Measurements from ENCODE around the gene TIPARP.

The TIPARP gene, protein sequence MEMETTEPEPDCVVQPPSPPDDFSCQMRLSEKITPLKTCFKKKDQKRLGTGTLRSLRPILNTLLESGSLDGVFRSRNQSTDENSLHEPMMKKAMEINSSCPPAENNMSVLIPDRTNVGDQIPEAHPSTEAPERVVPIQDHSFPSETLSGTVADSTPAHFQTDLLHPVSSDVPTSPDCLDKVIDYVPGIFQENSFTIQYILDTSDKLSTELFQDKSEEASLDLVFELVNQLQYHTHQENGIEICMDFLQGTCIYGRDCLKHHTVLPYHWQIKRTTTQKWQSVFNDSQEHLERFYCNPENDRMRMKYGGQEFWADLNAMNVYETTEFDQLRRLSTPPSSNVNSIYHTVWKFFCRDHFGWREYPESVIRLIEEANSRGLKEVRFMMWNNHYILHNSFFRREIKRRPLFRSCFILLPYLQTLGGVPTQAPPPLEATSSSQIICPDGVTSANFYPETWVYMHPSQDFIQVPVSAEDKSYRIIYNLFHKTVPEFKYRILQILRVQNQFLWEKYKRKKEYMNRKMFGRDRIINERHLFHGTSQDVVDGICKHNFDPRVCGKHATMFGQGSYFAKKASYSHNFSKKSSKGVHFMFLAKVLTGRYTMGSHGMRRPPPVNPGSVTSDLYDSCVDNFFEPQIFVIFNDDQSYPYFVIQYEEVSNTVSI

GRCh38 chr3:156674046-156674910 lies at the start of gene TIPARP:
TSS of gene TIPARP (plus strand) at chr3:156674590. CDS start at chr3:156677698, 3,108 bp downstream.
- peak; percentile 98 for DNase-seq (ENCODE audit: low spot score)

GRCh38 chr3:156626104-156626503 lies 48.3 kb upstream of the TIPARP start:
- peak; percentile 88 for DNase-seq (ENCODE audit: low spot score)

- DNase-seq (ENCODE audit: low spot score) = peak; percentile 55
Observed at GRCh38 chr3:156627946-156628569, 46.3 kb upstream of the TIPARP start.

DNA sequence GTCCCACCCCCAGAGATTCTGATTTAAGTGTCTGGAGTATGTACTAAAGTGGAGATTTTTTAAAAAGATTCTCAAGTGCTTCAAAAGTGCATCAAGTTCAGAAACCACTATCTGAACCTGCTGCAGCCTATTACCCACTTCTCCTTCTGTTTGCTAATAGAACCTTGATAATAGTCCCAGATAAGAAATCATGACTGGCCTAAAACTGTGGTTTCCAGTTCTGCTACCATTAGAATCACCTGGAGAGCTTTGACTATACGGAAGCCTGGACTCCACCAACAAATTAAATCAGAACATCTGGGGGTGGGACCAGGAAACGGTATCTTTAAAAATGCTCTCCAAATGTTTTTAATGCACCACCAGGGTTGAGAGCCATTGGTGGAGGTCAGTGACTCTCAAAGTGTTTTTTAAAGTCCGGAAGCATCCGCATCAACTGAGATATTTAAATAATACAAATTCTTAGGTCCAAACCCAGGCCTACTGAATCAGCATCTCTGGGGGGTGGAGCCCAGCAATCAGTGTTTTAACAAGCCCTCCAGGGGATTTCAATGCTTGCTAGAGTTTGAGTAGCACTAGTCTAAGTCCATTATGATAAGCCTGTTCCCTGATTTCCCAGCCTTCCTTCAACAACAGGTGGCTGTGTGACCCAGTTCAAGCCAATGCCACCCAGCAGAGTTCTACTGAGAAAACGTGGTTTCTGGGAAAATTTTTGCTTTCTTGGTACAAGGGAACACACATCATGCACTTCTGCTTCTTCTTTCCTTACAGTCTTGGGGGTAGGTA lies 45.4 kb upstream of the TIPARP start:
- DNase-seq (ENCODE audit: low spot score) = no peak

DNA sequence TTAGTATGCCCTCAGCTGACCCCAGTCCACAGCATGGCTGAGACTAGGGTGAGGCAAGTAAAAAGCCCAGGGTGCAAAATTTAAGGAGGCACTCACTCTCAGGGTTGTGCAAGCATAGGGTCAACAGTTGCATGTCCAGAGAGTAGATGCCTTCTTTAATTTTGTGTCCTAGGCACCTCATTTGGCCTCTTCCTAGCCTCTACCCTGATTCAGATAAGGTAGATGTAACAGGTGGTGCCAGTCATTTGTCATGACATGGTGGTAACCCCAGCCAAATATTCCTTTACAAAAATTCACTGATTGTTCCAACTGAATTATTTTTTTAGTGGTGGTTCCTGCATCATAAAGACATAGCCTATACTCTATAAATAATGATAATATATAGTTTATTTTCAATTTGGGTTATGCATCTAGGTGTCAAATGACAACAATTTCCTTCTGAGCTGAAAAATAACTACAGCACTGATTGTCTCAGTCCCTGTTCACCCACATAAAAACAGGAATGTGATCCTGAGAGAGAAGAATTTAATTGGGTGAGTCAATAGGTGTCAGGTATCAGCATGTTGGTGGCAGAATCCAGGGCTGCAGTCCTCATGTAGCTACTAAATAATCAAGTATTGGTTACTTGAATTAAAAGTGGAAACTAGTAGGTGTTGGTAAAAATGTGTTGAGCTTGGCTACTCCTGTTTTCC lies 44.2 kb upstream of the TIPARP start:
- DNase-seq (ENCODE audit: low spot score) = peak; percentile 75

DNA sequence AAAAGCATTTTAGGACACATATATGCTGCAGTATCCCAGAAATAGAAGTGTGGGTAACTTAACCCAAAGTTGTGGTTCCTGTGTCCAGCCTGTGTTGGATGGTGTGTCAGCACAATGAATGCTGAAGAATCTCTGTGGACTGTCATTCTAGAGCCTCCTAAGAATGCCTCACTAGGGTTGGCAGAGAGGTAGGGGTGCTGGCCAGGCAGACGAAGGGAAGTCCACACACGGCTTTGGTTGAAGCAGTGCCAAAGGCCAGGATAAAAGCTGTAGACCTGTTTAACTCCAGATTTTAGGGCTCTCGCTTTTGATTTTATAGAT lies 43.7 kb upstream of the TIPARP start:
- no peak for DNase-seq (ENCODE audit: low spot score)

DNA sequence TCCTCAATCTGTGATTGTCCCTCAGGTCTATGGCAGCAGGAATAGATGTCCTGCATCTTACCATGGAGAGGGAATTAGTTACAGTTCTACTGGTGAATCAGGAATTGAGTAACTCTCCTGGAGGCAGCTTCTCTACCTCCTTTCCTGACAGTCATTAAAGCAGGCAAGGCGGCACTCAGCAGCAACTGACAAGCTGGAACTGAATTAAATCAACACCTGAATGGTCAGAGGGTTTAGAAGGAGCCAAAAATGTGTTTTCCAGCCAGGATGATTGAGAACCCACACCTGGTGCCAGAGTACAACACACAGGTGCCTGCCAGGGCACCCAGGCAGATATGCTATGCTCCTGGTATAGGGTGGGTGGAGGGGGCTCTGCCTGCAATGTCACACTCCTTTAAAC lies 43.1 kb upstream of the TIPARP start:
- DNase-seq (ENCODE audit: low spot score) = peak; percentile 65

GRCh38 chr3:156632601-156633000 lies 41.8 kb upstream of the TIPARP start:
- DNase-seq (ENCODE audit: low spot score) = no peak

DNA sequence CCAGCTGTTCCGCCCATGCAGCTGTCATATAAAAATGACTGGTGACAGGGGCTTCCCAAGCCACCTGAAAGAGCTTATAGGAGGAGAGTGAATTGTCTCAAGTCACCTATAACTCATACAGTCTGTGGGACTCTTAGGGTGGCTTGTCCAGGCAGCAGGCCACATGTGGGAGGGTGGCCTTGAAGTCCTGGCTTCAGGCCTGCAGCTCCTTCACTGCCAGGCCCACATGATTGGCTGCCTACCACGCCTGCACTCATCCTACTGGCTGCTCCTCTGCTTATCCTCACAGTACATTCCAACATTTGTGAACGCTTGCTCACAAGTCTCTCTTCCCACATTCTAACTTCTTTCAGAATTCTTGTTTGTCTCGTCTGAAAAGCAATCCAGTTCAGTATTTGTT lies 41.1 kb upstream of the TIPARP start:
- peak; percentile 25 for DNase-seq (ENCODE audit: low spot score)

DNA sequence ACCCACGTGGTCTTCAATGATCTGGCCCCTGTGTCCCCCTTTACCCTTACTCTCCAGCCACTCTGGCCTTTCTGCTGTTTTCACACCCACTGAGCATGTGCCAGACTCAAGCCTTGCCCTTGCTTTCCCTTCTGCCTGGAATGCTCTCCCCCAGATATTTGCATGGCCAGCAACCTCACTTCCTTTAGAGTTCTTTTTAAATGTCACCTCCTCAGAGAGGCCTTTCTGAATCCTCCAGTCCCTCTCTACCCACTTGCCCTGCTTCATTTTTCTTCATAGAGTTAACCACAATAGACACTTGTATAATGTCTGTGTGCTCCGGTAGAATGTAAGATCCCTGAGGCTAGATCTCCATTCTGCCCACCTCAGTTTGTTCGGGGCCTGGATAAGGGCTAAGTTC lies 39.4 kb upstream of the TIPARP start:
- no peak for DNase-seq (ENCODE audit: low spot score)

GRCh38 chr3:156635973-156636372 lies 38.4 kb upstream of the TIPARP start:
- no peak for DNase-seq (ENCODE audit: low spot score)

DNA sequence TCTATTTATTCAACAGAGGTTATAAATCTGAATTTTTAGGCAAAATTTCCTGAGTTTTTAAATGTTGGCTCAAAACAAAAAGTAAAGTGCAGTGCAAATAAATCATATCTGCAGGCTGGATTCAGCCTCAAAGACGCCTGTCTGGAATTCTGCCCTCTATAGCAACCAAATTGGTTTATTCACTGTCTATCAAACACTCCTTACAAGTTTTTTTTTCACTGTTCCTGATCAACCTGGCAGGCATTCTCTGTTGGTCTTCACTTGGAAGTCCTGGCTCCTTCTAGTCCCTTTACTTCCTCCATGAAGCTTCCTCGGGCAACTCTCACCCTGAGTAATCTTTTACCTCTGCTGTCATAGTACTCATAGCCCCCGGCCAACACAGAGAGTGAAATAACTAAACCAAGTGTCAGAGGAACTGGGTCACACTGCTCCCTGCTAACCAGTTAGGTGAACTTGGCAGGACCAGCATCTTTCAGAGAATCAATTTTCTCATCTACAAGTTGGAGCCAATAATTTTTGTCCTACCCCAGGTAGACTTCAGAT lies 36.8 kb upstream of the TIPARP start:
- DNase-seq (ENCODE audit: low spot score) = peak; percentile 75

DNA sequence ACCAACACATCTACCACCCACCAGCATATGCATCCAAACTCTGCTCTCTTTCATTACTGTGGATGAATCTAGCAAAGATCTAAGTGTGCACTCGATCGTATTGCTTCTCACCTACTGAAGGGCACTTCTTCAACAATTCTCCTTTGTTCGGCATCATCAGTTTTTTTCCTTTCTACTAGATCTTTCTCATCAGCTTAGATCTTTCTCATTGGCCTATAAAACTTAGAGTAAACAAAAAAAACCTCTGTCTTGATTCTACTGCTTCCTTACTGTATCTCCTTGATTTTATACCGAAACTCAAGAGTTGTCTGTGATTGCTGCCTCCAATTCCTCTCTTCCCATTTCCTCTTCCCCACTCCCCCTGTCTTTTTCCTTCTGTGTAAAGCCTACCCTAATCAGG lies 36.1 kb upstream of the TIPARP start:
- DNase-seq (ENCODE audit: low spot score) = no peak

- DNase-seq (ENCODE audit: low spot score) = no peak
Observed at GRCh38 chr3:156639414-156640023, 34.9 kb upstream of the TIPARP start.

DNA sequence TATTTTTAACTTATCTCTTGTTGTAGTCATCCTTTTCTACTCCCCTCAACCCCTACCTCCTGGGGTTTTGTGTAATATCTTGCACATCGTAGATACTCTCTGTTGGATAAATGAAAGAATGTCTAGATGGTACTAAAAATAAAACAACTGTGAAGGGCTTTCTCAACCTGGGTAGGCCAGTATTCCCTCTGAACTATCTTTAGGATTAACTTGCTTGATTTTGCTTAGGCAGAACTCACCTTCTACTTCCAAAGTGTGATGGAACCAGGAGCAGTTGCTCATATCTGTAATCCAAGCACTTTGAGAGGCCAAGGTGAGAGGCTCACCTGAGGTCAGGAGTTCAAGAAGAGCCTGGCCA lies 32.8 kb upstream of the TIPARP start:
- no peak for DNase-seq (ENCODE audit: low spot score)

- no peak for DNase-seq (ENCODE audit: low spot score)
Observed at GRCh38 chr3:156642750-156643728, 31.4 kb upstream of the TIPARP start.

GRCh38 chr3:156643729-156644389 lies 30.5 kb upstream of the TIPARP start:
- peak; percentile 28 for DNase-seq (ENCODE audit: low spot score)

- DNase-seq (ENCODE audit: low spot score) = no peak
Observed at GRCh38 chr3:156644958-156645357, 29.4 kb upstream of the TIPARP start.
